Fibroblast of skin of abdomen (primary cell): Measurements from ENCODE around the gene SLC17A3.

ENCODE experiments used
- DNase-seq: peaks from one replicate; pipeline ENCODE4 v3.0.0-alpha.2; 2013

Gene SLC17A3

DNA sequence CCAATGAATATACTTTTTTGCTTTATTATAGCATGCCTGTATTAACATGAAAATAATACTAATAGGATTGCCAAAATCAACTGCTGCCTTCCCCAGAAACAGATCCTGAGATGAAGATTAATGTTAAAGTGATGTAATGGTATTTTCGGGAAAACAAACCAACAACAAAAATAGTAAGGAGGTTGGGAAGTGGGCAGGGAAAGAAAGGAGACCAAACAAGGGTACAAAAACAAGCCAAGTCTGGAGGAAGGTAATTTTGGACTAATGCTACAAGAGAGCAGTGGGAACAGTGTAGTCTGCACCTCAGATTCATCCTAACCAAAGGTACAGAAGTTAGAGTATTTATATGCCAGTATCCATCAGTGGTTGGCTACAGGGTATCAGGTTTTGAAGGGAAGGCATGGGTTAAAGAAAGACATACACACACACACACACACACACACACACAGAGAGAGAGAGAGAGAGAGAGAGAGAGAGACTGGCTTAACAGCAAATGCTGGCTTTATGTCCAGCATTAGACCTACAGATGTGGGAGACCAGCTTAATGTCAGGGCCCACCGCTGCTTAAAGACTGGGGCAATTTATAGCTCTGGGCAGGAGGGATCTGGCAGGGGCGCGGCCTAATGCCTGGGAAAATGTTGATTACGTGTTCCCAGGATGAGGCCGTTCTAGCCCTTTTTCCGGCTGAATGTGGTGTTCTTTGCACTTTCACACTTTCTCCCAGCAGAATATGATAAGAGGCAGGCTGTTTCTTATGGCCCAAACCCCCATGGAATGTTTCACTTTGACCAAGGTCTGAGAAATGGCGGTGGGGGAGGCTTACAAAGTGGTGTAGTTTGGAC, 38.4 kb downstream of the SLC17A3 start:
- no peak for DNase-seq

DNA sequence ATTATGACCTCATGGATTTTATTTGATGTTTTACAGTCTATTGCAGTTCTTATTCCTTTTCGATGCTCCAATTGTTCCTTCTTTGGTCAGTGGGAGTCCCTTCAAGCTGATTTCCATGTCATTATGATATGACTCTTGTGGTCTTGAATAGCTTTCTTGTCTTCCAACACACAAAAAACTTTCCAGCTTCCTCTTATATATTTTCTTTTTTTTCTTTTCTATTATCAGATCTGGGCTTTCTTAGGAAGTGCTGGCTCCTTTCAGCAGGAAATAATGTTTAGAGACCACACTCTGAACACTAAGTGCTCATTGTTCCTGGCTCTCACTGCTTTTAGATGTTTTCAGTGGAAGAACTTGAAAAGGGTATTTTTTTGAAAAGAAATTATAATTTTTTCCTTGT, 39.1 kb downstream of the SLC17A3 start:
- no peak for DNase-seq

DNA sequence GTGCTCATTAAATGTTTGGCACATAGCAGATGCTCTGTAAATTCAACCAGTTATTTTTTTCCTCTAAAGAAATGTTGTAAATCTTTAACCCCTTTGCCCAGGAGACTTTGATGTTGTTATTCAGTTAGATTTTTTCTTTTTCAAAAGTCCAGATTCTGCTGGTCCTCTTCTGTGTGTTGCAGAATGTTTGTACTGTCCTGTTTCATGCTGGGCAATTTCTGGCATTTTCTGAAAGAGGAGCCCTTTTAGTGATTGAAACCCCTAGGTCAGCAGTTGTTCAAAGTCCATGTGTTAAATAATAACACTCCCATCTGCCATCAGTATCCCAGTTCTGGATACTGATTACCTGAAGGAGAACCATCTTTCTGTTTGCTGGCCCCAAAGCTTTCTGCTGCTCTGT, 40.9 kb downstream of the SLC17A3 start:
- DNase-seq, result no peak

DNA sequence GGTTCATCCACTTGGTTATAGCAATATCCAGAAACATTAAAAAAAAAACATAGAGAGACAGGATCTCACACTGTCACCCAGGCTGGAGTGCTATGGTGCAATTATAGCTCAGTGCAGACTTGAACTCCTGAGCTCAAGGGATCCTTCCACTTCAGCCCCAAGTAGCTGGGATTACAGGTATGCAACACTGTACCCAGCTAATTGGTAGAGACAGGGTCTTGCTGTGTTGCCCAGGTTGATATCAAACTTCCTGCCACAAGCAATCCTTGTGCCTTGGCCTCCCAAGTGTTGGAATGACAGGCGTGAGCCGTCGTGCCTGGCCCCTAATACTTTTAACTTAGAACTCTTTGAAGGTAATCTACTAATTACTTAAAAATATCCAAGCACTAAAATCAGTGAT, 41.4 kb downstream of the SLC17A3 start:
- no peak for DNase-seq

DNA sequence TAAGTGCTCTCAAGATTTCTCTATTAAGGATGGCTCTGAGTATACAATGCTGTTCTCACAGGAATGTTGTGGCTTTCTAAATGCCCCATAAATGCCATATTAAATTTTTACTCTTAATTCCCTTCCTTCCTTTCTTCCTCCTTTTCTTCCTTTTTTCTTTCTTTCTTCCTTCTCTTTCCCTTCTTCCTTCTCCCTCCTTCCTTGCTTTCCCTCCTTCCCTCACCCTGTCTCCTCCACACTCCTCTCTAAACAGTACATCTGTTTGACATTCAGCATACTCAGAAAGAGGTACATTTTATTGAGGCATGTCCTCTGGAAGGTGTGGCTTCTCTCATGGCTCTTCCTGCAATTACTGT, 41.8 kb downstream of the SLC17A3 start:
- no peak for DNase-seq

DNA sequence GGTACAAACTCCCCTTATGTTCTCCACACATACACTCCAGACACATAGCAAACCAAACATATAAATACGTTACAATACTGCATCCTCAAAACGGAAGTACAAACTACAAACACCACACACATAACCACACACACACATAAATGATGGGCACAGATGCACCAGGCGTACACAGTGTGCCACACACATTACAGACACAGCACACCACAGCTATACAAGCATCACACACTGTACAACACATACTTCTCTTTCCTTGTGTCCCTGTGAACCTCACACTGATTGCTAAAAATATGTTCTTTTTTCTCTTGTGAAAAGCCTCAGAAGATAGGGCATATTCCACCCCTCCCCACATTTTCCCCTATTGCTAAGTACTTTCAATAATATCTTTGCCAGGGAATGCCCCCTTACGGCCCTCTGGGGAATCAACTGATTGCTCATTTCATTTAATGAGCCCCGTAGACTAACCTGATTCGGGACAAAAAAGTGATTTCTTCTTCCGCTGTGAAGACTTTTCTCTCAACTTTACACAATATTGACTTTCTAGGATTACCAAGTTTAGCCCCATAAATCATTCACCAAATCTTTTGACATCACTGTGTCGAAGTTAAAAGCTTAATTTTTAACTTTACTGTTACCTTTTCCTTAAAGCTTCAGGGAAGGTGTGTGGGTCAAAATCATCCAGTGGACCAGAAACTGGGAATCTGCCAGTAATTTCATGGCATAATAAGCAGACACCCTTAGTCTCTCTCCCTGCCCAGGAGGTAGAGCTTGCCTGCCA, 42.3 kb downstream of the SLC17A3 start, which contains the start of gene SLC17A1:
SLC17A1 (minus strand) TSS at position 521 of the 775 bp plus-strand sequence. CDS start 1,495 bp downstream, outside the sequence.
- DNase-seq, result no peak

DNA sequence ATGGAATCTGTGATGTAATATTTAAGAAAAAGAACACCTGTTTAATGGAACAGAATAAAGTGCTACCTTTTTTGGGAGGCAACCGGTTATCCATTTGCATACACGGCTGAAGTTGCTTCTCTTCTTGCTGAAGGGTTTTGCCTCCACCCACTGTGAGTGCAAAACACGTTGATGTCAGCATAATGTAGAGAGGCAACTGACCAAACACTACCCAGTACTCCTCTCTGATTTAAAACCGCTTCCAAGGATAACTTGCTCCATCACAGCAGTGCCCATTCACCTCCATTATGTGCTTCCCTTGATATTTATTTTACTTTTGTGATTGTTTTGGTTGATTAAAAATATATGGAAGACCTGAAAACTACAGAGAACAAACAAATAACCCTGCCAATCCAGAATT, 43.6 kb downstream of the SLC17A3 start:
- no peak for DNase-seq

DNA sequence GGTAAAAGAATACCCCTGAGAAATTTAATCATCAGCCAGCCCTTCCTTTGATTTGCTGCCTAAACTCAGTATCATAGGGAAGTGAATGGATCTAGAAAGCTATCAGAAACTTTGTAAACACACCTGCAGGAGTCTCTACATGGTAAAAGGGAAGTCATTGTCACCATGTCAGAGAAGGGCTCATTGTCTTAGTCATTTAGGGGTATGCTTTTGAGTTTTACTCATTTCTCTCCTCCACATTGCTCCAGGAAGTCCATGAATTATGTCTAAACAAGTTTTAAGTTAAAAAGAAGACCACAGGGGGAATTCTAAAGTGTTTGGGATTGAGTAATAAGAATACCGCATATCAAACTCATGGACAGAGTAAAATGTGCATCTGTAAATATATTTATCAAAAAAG, 44.7 kb downstream of the SLC17A3 start:
- no peak for DNase-seq

DNA sequence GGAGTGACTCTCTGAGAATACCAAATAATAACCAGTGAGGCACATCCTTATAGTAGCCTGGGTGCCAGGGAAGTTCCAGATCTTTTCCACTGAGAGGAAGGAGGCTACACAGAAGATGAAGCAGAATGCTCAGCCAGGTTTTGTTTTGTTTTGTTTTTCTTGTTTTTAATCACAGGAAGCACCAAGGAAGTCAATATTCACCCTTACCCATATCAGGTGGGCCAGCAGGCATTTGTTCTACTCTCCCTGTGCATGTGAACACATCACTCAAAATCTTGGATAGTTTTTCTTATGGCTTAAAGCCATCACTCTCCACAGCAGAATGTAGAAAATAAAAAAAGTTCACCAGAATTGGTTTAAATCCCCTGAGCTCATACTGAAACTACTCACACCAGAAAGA, 52.7 kb downstream of the SLC17A3 start:
- DNase-seq, result no peak

DNA sequence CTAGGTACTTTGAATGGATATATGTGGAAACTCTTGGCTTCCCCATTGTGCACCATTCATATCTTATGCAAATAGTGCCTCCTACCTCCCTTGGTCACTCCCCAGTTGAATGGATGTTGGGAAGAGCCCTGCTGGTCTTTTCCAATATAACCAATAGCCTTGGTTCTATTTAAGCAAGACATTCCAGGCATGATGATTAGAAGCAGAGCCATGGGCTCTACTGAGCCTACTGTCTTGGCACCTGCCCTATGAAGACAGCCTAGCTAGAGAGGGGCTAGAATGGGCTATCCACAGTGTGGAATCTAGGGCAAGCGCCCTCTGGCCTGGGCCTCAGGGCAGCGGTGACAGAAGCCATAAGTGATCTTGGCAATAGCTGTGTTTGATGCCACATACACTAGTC, 57.8 kb downstream of the SLC17A3 start:
- DNase-seq, result no peak

DNA sequence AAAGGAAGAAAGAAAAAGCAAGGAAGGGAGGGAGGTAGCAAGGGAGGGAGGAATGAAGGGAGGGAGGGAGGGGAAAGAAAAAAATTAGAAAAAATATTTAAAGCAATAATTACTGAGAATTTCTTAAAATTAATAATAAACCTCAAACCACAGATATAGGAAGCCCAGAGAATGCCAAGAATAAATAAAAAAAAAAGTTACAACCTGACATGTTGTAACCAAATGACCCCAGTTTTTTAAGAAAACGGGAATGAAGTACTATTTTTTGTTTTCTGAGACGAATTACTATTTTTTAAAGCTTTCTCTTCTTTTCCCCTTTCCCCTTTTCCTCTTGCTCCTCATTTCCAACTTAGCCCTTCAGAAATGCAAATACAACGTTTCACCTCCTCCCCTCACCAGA, 58.8 kb downstream of the SLC17A3 start:
- DNase-seq, result no peak

DNA sequence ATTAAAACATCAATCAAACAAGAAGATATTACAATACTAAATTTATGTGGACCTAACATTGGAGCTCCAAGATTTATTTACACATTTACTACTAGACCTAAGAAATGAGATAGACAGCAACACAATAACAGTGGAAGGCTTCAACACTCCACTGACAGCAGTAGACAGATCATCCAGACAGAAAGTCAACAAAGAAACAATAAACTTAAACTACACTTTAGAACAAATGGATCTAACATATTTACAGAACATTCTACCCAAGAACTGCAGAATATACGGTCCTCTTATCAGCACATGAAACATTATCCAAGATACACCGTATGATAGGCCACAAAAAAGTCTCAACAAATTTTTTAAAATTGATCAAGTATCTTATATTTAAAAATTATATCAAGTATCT, 69.2 kb downstream of the SLC17A3 start:
- no peak for DNase-seq

DNA sequence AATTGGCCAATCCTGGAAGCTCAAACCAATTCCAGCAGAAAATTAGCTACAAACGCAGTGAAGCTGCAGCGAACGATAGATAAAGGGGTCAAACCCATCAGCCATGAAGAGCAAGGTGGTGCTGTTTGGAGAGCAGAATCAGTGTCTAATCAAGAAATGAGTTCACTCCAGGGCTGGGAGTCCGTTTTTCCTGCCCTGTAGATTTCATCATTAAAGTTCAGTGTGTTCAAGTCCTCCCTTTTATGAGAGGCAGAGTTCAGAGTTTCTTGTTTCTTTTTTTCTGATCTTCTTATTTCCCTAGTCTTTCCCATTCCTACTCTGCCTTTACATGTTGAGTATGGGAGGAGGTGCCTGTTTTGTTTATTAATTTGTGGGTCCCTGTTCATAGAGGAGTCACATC, 72.6 kb downstream of the SLC17A3 start:
- no peak for DNase-seq
